Left ventricle myocardium superior (tissue), 1 donor: ENCODE measurements around the gene C1GALT1. TPM values are rescaled to one million over a fixed set of nuclear protein-coding genes. Genes with fewer than 3 reads are reported as not detected.
A peak's percentile ranks its signal among the peaks of the same experiment; 100 is the strongest.
"Not testable (repeated sequence)": the region's sequence is repeated elsewhere in the genome, so short reads cannot be mapped to it uniquely, and the experiment has no call there.

ENCODE experiments used
- ATAC-seq: fragments of 200-7000 bp; cut with Tn5 transposase; one replicate; pipeline ENCODE4 v1.9.1; 2020; ENCODE audit warnings: mild to moderate bottlenecking, moderate library complexity
- DNase-seq: peaks from one replicate; pipeline ENCODE4 v3.0.0-alpha.2; 2020
- intact Hi-C: fragments of 100-400 bp; cut with micrococcal nuclease; formaldehyde crosslinking; loops from one replicate; pipeline ENCODE4 v1.11.0; 2022
- total RNA-seq: library from RNA; stranded (reverse); fragmentation: NEBNext Ultra II Directional; extraction: Animal tissue kit (Norgen Biotek cat#: 25700); gene quantifications from one replicate; pipeline ENCODE4 v1.2.1, GENCODE V29; 2021
- donor health status: DM: no; HTN: yes; CAD: no; lungs with severe emphysema.

The C1GALT1 gene
- total RNA-seq, 1 donor from 2014 or later = 19.4 TPM

- no peak for DNase-seq
- no peak for ATAC-seq
- intact Hi-C loops = no loop called here
Observed at GRCh38 chr7:7223250-7223649, 40.9 kb downstream of the C1GALT1 start.

GRCh38 chr7:7226407-7226806 is 44.1 kb downstream of the C1GALT1 start:
- ATAC-seq = no peak
- intact Hi-C loops = no loop called here
- no peak for DNase-seq

DNA sequence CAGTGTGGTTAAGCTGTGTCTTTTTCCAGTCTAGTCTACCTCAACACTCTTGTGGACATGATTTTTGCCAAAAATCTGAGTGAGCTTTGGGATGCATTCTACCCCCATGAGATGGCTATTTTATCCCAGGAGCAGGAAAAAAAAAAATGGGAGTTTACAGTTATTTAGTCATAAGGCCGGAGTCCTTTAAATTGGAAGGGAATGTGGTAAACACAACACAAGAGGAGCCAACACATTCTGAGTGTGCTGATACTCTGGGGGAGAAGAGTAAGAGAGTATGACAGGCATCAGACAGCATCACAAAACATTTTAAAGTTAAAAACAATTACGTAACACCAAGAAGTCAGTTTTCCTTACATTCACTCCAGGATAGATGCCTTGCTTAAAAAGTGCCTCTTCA is 46.1 kb downstream of the C1GALT1 start:
- no peak for ATAC-seq
- no peak for DNase-seq
- intact Hi-C loops = no loop called here

DNA sequence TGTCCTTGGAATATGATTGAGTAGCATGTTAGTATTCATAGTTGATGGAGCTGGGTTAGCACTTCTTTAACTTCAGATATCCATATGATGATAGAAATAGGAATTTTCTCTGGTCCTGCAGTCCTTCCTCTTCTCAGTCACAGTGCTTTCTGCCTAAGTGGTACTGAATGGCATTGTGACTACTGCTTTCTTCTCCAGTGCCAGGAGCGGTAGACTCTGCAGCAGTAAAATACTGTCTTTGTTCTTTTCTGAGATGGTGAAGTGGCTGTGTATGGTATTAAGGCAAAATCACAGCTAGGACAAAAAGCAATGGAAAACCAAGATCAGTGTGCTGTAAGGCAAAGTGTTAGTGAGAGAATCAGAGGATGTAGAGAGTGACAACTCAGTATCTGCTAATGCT is 46.6 kb downstream of the C1GALT1 start:
- ATAC-seq = no peak
- intact Hi-C loops = no loop called here
- no peak for DNase-seq

DNA sequence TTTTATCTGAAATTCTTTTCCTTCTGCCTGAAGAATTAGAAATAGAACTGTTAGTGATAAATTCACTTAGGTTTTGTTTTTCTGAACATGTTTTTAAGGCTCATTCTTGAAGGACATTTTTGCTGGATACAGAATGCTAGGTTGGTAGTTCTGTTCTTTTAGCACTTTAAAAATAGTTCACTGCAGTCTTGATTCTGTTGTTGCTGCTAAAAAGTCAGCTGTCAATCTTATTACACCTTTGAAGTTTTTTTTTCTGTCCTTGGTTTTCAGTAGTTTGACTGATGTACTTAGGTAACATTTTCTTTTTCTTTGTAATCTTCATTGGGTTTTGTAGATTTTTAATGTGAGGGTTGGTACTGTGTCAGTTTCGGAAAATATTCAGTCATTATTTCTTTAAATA is 48.7 kb downstream of the C1GALT1 start:
- no peak for ATAC-seq
- DNase-seq = no peak
- intact Hi-C loops = no loop called here

DNA sequence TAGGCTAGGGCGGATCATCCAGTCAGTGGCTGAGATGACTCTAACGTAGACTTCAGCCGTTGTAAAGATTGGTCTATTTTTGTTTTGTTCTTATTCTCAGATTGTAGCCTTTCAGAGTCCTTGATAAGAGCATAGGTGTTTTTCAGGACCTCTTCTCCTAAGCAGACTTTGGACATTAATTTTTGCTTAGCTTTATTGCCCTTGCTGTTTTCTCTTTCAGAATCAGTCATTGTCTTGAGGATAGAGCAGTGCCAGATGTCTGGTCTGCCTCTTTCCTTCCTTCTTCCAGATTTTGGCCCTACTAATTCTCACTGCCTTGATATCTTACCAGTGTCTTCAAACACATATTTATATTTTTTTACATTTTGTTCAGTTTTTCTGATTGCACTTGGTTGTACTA is 49.5 kb downstream of the C1GALT1 start:
- DNase-seq = no peak
- intact Hi-C loops = no loop called here
- no peak for ATAC-seq

DNA sequence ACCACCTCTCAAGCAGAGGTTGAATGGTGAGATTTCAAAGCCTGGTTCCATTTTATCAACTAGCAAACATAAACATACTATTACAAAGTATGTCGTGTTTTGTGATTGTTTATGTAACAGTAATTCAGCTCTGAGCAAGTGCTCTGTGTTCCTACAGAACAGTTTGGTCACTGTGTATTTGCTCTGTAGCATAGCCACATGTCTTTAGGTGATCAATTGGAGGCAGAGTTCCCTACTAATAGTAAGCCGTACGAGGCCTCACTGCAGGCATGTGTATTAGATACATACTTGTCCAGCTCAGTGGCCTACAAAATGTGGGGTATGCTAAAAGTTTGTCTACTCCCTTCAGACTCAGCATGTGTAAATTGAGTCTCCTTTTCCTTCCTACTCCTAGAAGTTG is 53.0 kb downstream of the C1GALT1 start:
- intact Hi-C loops = no loop called here
- DNase-seq = no peak
- ATAC-seq = no peak

DNA sequence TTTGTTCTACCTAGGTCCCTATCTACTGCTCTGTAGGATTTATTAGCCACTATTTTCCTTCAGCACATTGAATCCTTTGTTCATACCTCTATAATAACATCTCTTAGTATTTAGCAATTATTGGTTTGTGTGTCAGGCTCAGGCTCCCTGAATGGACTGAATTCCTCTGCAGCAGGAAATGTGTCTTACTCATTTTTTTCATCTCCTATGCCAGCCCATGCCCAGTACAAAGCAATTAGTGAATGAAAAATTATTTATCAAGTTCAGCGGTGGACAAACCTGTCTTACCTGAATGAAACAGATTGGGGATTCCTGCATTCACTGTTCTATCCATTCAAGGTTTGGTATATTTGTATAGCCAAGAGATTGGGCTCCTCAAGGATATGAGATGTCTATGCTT is 53.7 kb downstream of the C1GALT1 start:
- intact Hi-C loops = no loop called here

DNA sequence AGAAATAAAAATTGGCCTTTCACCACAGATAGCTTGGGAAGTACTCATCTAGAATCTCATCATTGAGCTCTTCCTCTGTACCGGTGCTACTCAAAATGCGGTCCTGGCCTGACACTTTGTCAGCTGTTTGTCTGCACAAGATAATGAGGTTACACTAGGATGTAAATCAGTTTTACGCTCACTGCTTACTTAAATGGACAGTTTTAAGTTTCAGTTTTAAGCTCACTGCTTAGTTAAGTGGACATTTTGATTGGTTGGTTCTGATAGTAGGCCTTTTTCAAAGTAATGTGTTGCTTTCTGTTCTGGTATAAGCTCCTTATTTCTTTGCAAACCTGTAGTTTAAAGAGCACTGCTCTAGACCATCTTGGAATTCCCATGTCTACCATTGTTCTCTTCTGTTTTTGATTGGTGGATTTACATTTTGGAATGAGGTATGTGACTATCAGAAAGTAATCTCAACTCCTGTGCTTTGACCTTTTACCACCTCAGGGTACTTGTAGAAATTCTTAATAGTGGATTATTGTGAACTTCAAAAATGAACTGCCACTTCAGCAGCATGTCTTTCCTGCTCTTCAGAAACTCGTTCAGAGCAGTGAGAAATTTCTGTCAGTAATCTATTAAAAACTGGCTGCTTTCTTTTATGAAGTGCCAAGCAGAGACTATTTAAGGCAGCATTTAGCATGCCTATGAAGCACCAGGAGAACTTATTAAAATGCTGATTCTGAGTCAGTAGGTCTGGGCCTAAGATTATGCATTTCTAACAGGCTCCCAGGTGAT is 55.0 kb downstream of the C1GALT1 start:
- DNase-seq (no peak), ATAC-seq (no peak)
- intact Hi-C loops = no loop called here

More for the DNA sequence above, 53.7 kb downstream of the C1GALT1 start:
- no peak for ATAC-seq
- DNase-seq = no peak

GRCh38 chr7:7237978-7238267 is 55.6 kb downstream of the C1GALT1 start:
- ATAC-seq = no peak
- no peak for DNase-seq
- intact Hi-C loops = no loop called here

GRCh38 chr7:7239346-7239745 is 57.0 kb downstream of the C1GALT1 start:
- no peak for DNase-seq
- intact Hi-C loops = no loop called here
- no peak for ATAC-seq

- no peak for DNase-seq
- ATAC-seq = no peak
- intact Hi-C loops = no loop called here
Observed at GRCh38 chr7:7242899-7243298, 60.6 kb downstream of the C1GALT1 start.

GRCh38 chr7:7245233-7245632 is 62.9 kb downstream of the C1GALT1 start:
- ATAC-seq, intact Hi-C loops, DNase-seq: not testable (repeated sequence)

DNA sequence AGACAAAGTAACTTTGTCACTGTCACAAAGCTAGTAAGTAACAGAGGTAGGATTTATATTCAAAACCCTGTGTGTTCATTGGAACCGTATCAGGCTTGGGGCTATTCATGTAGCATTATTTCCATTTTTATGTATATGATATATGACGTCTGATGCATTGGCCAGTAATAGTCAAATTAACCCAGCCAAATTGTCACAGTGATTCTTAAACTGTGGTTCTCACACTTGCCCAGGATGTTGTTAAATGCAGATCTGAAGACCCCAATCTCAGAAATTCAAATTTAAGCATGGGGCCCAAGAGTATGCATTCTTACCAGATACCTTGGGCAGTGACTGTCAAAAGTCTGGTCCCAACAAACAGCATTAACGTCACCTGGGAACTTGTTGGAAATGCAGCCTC is 63.9 kb downstream of the C1GALT1 start:
- ATAC-seq = no peak
- intact Hi-C loops = no loop called here
- no peak for DNase-seq

DNA sequence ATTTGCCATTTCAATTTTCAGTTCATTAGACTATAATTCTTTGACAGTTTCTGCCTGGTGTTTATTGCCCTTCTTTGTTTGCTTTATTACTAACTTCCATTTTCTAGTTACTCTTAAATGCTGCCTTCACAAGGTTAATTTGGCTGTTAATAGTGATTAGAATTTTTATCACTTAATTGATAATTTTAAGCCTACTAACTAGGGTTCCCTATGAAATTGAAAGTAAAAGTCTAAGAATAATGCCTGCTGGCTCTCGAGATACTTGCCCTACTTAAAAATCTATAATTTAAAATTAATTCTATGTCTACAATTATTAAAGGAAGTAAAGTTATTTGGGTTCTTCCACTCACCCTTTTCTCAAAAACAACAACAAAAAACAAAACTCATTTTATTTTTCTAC is 65.3 kb downstream of the C1GALT1 start:
- DNase-seq (no peak), ATAC-seq (no peak)
- intact Hi-C loops = no loop called here

GRCh38 chr7:7249814-7250213 is 67.5 kb downstream of the C1GALT1 start:
- DNase-seq = no peak
- ATAC-seq = no peak
- intact Hi-C loops = no loop called here

DNA sequence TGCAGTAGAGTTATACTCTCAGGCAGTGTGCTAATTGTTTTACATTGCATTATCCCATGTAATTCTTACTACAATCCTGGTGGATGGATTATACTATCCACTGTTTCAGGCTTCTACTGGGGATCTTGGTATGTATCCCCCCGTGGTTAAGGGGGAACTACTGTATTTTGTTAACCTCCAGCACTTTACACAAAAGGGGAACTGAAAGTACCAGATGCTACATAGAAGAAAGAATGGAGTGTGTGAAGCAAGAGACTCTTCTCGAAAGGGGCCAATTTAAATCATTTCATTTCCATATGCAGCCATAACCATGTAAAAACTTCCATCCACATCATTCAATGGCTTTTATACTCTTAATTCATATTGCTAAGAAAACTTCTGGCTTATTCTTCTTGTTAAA is 69.4 kb downstream of the C1GALT1 start:
- intact Hi-C loops = no loop called here
- peak; percentile 43 for ATAC-seq

GRCh38 chr7:7254319-7254718 is 72.0 kb downstream of the C1GALT1 start:
- DNase-seq = no peak
- ATAC-seq = no peak
- intact Hi-C loops = no loop called here

More for the DNA sequence above, 69.4 kb downstream of the C1GALT1 start:
- DNase-seq = no peak

- ATAC-seq (no peak), DNase-seq (no peak)
- intact Hi-C loops = no loop called here
Observed at GRCh38 chr7:7254908-7255307, 72.6 kb downstream of the C1GALT1 start.

DNA sequence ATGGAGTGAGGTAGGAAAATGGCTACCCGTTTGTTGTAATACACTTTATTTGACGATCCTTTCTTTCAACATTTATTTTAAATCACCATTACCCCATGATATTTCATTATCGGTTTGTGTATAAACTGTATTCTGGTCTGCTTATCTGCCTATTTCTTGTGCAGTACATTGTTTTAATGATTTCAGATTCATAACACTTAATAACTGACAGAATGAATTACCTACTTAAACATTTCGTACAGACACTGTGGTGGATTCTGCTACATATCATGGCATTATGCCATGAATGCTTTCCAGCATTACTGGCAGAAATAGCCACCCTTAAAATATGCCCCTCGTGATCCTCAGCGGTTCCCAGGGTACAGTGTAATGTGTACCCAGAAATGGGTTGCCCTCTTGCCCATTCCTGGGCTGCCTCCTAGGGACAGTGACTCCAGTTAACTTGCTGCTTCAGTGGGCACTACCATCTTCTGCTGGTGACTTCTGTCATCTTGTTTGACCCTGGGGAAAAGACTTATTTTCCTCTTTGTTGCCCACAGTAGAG is 74.5 kb downstream of the C1GALT1 start:
- intact Hi-C loops = no loop called here
- peak; percentile 97 for ATAC-seq
- DNase-seq = peak; percentile 31

DNA sequence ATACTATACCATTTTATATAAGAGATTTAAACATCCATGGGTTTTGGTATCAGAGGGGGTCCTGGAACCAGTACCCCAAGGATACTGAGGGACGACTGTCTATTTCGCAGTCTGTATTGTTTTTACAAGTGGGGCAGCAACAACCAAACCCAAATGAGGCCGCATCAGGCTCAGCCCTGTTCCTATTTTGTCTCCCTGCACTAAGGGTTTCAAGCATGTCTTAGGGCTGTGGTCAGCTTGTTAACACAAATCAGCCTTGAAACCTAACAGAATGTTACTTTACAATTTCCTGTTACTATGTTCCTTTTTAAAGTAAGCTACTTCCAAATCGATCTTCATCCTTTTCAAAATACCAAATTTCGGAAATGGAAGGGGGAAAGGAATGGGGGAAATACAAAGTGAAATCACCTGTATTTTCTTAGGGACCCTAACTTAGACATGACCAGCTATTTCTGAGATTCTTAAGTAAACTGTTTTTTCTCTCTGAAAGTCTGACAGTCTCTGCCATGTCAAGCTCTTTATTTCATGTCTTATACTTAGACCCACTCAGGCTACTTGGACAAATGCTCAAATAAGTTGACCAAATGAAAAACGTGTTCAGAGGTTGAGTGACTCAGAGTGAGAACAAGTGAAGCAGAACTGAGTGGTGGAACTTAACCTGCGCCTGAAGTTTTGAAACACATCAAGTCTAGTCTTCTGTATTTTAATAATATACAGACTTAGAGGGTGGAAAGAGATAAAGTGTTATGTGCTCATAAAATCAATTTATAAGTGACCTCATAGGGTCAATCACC is 75.8 kb downstream of the C1GALT1 start:
- ATAC-seq = no peak
- intact Hi-C loops = no loop called here
- no peak for DNase-seq
